NCI-H1417 (cell line): ENCODE data around the gene ENTPD3.
"Not testable (repeated sequence)": the region's sequence is repeated elsewhere in the genome, so short reads cannot be mapped to it uniquely, and the experiment has no call there.

Source experiments
- DNase-seq, 3 experiments: peaks; one replicate each; lab custom pipeline; 2025; lab: John Stamatoyannopoulos, UW

ENTPD3 gene

GRCh38 chr3:40461161-40461560 is 74.2 kb downstream of the ENTPD3 start:
- DNase-seq, result peak in 1 of 3 experiments; percentile 0

- not testable (repeated sequence) for DNase-seq
Observed at GRCh38 chr3:40462838-40463237, 75.9 kb downstream of the ENTPD3 start.

GRCh38 chr3:40463579-40463978 is 76.6 kb downstream of the ENTPD3 start:
- no peak for DNase-seq

GRCh38 chr3:40464339-40465110 is 77.5 kb downstream of the ENTPD3 start:
- peak in 1 of 3 experiments; percentile 1 for DNase-seq

GRCh38 chr3:40465111-40465407 is 78.1 kb downstream of the ENTPD3 start:
- DNase-seq, result no peak

GRCh38 chr3:40465456-40465855 is 78.5 kb downstream of the ENTPD3 start:
- no peak for DNase-seq

- DNase-seq, result no peak
Observed at GRCh38 chr3:40468018-40468417, 81.0 kb downstream of the ENTPD3 start.

GRCh38 chr3:40470701-40471100 is 83.7 kb downstream of the ENTPD3 start:
- DNase-seq, result no peak

GRCh38 chr3:40476478-40477470 is 89.8 kb downstream of the ENTPD3 start, which contains the start of gene ZNF619:
Gene ZNF619 (plus strand): TSS chr3:40477122. CDS start chr3:40477980, 858 bp downstream.
- peak; percentile 52 to 71 (median 64) for DNase-seq

GRCh38 chr3:40477666-40478065 is 90.7 kb downstream of the ENTPD3 start:
- peak in 1 of 3 experiments; percentile 26 for DNase-seq
